Measurements from ENCODE around the gene IKZF5. TPM values are rescaled to one million over a fixed set of nuclear protein-coding genes. Genes with fewer than 3 reads are reported as not detected.

Gene IKZF5
- polyA plus RNA-seq, 3 donors: 8.6 to 12.8 (median 9.8) TPM

GRCh38 chr10:122955892-122956291 lies 52.7 kb downstream of the IKZF5 start:
- H3K27ac ChIP-seq (ENCODE audit: low read depth in 1 of 2, low read length in 2 of 2): no peak overlapping the region
- peak overlapping the region; percentile 25 for H2AFZ ChIP-seq (ENCODE audit: insufficient read depth, low read depth, low read length, poor library complexity, severe bottlenecking)
- no peak for DNase-seq
- H3K27me3 ChIP-seq (ENCODE audit: control insufficient read depth in 2 of 2, insufficient read depth in 2 of 2, low read length in 2 of 2): peaks cover 2 to 16% of the 10 kb centered on the region in 2 donors
- intact Hi-C loops (cut with micrococcal nuclease): loop anchor here (2.0 kb wide), 2 partner anchors 25 to 55 kb away; partner anchors contain the start of gene PSTK (in 2 of the 2)
- no peaks in the 10 kb centered on the region for H4K20me1 ChIP-seq (ENCODE audit: insufficient read depth, low read length)
- peaks cover 12 to 15% of the 10 kb centered on the region in 2 donors for H3K4me1 ChIP-seq (ENCODE audit: control insufficient read depth in 1 of 2, insufficient read depth in 2 of 2, low read length in 2 of 2)
- Mint-ChIP-seq H3K27ac (no peak overlapping the region), H3K4me1 (peaks cover 18% of the 10 kb centered on the region), H3K36me3 (no peaks in the 10 kb centered on the region), H3K27me3 (ENCODE audit: low read depth in 3 of 3) (peaks cover 9 to 17% (median 15%) of the 10 kb centered on the region in 3 donors), H3K4me3 (peak overlapping the region in 1 of 2 donors; percentile 47), H3K9me3 (peaks cover 4 to 16% (median 10%) of the 10 kb centered on the region in 7 donors)
- WGBS (ENCODE audit: insufficient coverage): no CpG with 5 or more reads among the region's 1 CpG
- peaks cover 5% of the 10 kb centered on the region for H3K79me2 ChIP-seq (ENCODE audit: insufficient read depth, low read length)
- TF ChIP-seq, protein P1, sequence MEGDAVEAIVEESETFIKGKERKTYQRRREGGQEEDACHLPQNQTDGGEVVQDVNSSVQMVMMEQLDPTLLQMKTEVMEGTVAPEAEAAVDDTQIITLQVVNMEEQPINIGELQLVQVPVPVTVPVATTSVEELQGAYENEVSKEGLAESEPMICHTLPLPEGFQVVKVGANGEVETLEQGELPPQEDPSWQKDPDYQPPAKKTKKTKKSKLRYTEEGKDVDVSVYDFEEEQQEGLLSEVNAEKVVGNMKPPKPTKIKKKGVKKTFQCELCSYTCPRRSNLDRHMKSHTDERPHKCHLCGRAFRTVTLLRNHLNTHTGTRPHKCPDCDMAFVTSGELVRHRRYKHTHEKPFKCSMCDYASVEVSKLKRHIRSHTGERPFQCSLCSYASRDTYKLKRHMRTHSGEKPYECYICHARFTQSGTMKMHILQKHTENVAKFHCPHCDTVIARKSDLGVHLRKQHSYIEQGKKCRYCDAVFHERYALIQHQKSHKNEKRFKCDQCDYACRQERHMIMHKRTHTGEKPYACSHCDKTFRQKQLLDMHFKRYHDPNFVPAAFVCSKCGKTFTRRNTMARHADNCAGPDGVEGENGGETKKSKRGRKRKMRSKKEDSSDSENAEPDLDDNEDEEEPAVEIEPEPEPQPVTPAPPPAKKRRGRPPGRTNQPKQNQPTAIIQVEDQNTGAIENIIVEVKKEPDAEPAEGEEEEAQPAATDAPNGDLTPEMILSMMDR (IDR thresholded peaks at IDR 0.05): no peak
- H3K36me3 ChIP-seq (replicated peaks in 1 of 2; ENCODE audit: control insufficient read depth in 1 of 2, insufficient read depth in 2 of 2, low read length in 2 of 2): no peaks in the 10 kb centered on the region
- no peak overlapping the region for H3K4me3 ChIP-seq (replicated peaks in 1 of 3; ENCODE audit: low read depth in 2 of 3, low read length in 3 of 3)
- H3K9ac ChIP-seq (ENCODE audit: insufficient read depth, low read length, poor library complexity, severe bottlenecking): no peak overlapping the region
- H3K4me2 ChIP-seq (replicated peaks; ENCODE audit: extremely low read depth, low read length, poor library complexity, severe bottlenecking): no peak overlapping the region
- peaks cover 6% of the 10 kb centered on the region in 2 donors for H3K9me3 ChIP-seq (replicated peaks in 1 of 2; ENCODE audit: control insufficient read depth in 1 of 2, insufficient read depth in 1 of 2, low read length in 2 of 2)

DNA sequence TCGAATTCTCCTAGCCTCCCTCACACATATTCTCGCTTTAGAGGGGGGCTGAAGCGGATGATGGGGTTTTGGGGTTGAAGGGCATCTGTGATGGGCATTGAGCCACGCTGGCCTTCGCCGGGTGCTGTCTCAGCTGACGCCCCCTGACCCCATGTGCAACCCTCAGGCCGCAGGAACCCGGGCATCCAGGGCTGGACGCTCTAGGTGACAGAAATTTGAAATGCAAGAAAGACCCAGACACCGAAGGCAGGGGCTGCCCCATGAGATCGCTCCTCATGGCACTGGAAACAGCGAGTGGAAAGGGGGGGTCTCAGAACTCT lies 53.9 kb downstream of the IKZF5 start:
- H3K27ac ChIP-seq (ENCODE audit: low read depth in 1 of 2, low read length in 2 of 2): no peak overlapping the region
- Mint-ChIP-seq H3K27me3 (ENCODE audit: low read depth in 3 of 3) (peaks cover 9 to 17% (median 15%) of the 10 kb centered on the region in 3 donors), H3K4me1 (peaks cover 18% of the 10 kb centered on the region), H3K36me3 (peaks cover 7 to 8% of the 10 kb centered on the region in 2 donors), H3K4me3 (peak overlapping the region in 1 of 2 donors; percentile 60), H3K9me3 (peaks cover 4 to 16% (median 10%) of the 10 kb centered on the region in 7 donors), H3K27ac (no peak overlapping the region)
- H3K79me2 ChIP-seq (ENCODE audit: insufficient read depth, low read length): peaks cover 5% of the 10 kb centered on the region
- H3K4me2 ChIP-seq (replicated peaks; ENCODE audit: extremely low read depth, low read length, poor library complexity, severe bottlenecking): peak overlapping the region; percentile 76
- no peaks in the 10 kb centered on the region for H4K20me1 ChIP-seq (ENCODE audit: insufficient read depth, low read length)
- peak overlapping the region in 1 of 3 experiments; percentile 79 for H3K4me3 ChIP-seq (replicated peaks in 1 of 3; ENCODE audit: low read depth in 2 of 3, low read length in 3 of 3)
- H3K36me3 ChIP-seq (replicated peaks in 1 of 2; ENCODE audit: control insufficient read depth in 1 of 2, insufficient read depth in 2 of 2, low read length in 2 of 2): peaks cover 0 to 4% of the 10 kb centered on the region in 2 donors
- intact Hi-C loops (cut with micrococcal nuclease): loop anchor here (2.0 to 5.0 kb wide), 3 partner anchors 26 to 198 kb away; partner anchors contain the start of genes PSTK (in 2 of the 2) and BUB3 (in 1 of the 2)
- no peak overlapping the region for H3K9ac ChIP-seq (ENCODE audit: insufficient read depth, low read length, poor library complexity, severe bottlenecking)
- H2AFZ ChIP-seq (ENCODE audit: insufficient read depth, low read depth, low read length, poor library complexity, severe bottlenecking): peak overlapping the region; percentile 98
- peaks cover 12 to 15% of the 10 kb centered on the region in 2 donors for H3K4me1 ChIP-seq (ENCODE audit: control insufficient read depth in 1 of 2, insufficient read depth in 2 of 2, low read length in 2 of 2)
- H3K27me3 ChIP-seq (ENCODE audit: control insufficient read depth in 2 of 2, insufficient read depth in 2 of 2, low read length in 2 of 2): peaks cover 2 to 16% of the 10 kb centered on the region in 2 donors
- DNase-seq: no peak
- 75% methylated on average over 10 of the region's 13 CpGs for whole genome bisulfite sequencing (ENCODE audit: insufficient coverage)
- TF ChIP-seq, protein P1 (IDR thresholded peaks at IDR 0.05): no peak
- H3K9me3 ChIP-seq (replicated peaks in 1 of 2; ENCODE audit: control insufficient read depth in 1 of 2, insufficient read depth in 1 of 2, low read length in 2 of 2): peaks cover 6% of the 10 kb centered on the region in 2 donors
